ACC112 (cell line): ENCODE data around the gene KLF13.
A peak's percentile ranks its signal among the peaks of the same experiment; 100 is the strongest.
"Not testable (repeated sequence)": the region's sequence is repeated elsewhere in the genome, so short reads cannot be mapped to it uniquely, and the experiment has no call there.

Source experiments
- H2AFZ ChIP-seq: fragments of 200-600 bp; sonication (generic); one replicate; pipeline ENCODE4 v1.6.0; 2017; ENCODE audit warnings: antibody characterized with exemption, low read length; ENCODE audit not compliant: unreplicated experiment
- H3K27ac ChIP-seq: fragments of 200-600 bp; sonication (generic); 2 replicates; pipeline ENCODE4 v1.5.1; 2014; ENCODE audit warnings: low read depth, mild to moderate bottlenecking, antibody characterized with exemption, low read length, moderate library complexity
- H3K27me3 ChIP-seq: fragments of 200-600 bp; sonication (generic); 2 replicates; pipeline ENCODE4 v1.6.1; 2014; ENCODE audit warnings: mild to moderate bottlenecking, antibody characterized with exemption, low read length, moderate library complexity, mixed read lengths; ENCODE audit not compliant: insufficient read depth
- H3K36me3 ChIP-seq: fragments of 200-600 bp; sonication (generic); 2 replicates; pipeline ENCODE4 v1.6.1; 2016; ENCODE audit warnings: mild to moderate bottlenecking, antibody characterized with exemption, low read length, moderate library complexity, mixed read lengths; ENCODE audit not compliant: insufficient read depth
- H3K4me1 ChIP-seq: fragments of 200-600 bp; sonication (generic); one replicate; pipeline ENCODE4 v1.6.1; 2016; ENCODE audit warnings: low read length, mixed read lengths; ENCODE audit not compliant: insufficient read depth, unreplicated experiment, control insufficient read depth
- H3K4me3 ChIP-seq: fragments of 200-600 bp; sonication (generic); 2 replicates; pipeline ENCODE4 v1.5.1; 2014; ENCODE audit warnings: mild to moderate bottlenecking, low read depth, low read length
- H3K79me2 ChIP-seq: fragments of 200-600 bp; sonication (generic); one replicate; pipeline ENCODE4 v1.6.0; 2016; ENCODE audit warnings: low read length; ENCODE audit not compliant: control insufficient read depth, unreplicated experiment, insufficient read depth

Gene KLF13

GRCh38 chr15:31349233-31350141, 22.9 kb downstream of the KLF13 start:
- H3K4me3 ChIP-seq, result no peak overlapping the region
- no peaks in the 10 kb centered on the region for H3K36me3 ChIP-seq
- H3K27me3 ChIP-seq, result no peaks in the 10 kb centered on the region
- H2AFZ ChIP-seq, result no peak overlapping the region
- no peak overlapping the region for H3K27ac ChIP-seq
- H3K4me1 ChIP-seq, result peaks cover 33% of the 10 kb centered on the region
- peaks cover 67% of the 10 kb centered on the region for H3K79me2 ChIP-seq

- H3K4me3 ChIP-seq, result no peak overlapping the region
- H3K36me3 ChIP-seq, result no peaks in the 10 kb centered on the region
- no peaks in the 10 kb centered on the region for H3K27me3 ChIP-seq
- no peak overlapping the region for H2AFZ ChIP-seq
- H3K4me1 ChIP-seq, result peaks cover 28% of the 10 kb centered on the region
- peaks cover 66% of the 10 kb centered on the region for H3K79me2 ChIP-seq
- no peak overlapping the region for H3K27ac ChIP-seq
Observed at GRCh38 chr15:31350771-31351170, 24.1 kb downstream of the KLF13 start.

DNA sequence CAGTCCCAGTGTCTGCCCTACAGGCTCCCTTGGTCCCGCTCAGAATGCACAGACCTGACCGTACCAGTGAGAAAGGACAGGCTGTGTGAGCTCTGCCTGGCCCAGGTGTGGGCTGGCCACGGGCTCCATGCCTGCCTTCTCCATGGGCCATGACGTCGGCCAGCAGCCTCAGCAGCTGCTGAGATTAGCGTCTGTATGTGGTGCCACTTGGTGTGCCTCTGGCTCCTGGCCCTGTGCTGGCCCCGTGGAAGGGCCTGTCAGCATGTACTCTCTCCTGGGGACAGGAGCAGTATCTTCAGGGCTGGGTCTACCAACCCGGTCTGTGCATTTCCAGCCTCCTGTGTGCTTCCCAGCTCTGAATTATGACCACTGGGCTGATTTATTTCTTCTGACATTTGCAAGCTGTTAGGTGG, 25.7 kb downstream of the KLF13 start:
- peaks cover 28% of the 10 kb centered on the region for H3K4me1 ChIP-seq
- H3K27ac ChIP-seq, result peak overlapping the region; percentile 91
- H2AFZ ChIP-seq, result no peak overlapping the region
- peaks cover 74% of the 10 kb centered on the region for H3K79me2 ChIP-seq
- H3K36me3 ChIP-seq, result no peaks in the 10 kb centered on the region
- no peaks in the 10 kb centered on the region for H3K27me3 ChIP-seq
- no peak overlapping the region for H3K4me3 ChIP-seq

GRCh38 chr15:31352911-31353811, 26.5 kb downstream of the KLF13 start:
- Histone ChIP-seq H3K27me3 (no peaks in the 10 kb centered on the region), H3K4me1 (peaks cover 31% of the 10 kb centered on the region), H3K27ac (peak overlapping the region; percentile 91), H3K4me3 (peak overlapping the region; percentile 54), H3K79me2 (peaks cover 82% of the 10 kb centered on the region), H3K36me3 (no peaks in the 10 kb centered on the region), H2AFZ (no peak overlapping the region)

DNA sequence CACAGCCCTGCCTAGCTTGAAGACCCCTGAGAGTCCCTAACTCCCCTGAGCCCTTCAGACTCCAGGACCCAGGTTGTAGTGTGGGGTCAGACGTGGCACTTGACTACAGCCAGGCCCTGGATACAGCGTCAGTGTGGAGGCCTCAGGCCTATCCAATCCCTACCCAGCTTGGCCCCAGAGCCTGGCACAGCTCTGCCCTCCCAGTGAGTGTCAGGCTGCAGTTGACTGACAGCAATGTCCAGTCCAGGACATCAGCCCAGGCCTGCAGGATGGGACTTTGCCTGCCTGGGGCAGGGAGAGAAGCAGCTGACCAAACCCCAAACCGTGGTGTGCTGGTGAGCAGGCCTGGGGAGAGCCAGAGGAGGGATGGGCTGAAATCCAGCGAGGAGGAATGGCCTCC, 27.3 kb downstream of the KLF13 start:
- no peaks in the 10 kb centered on the region for H3K36me3 ChIP-seq
- H3K4me3 ChIP-seq, result peak overlapping the region; percentile 54; the same call in 1 of the 2 replicates
- peak overlapping the region; percentile 91 for H3K27ac ChIP-seq

DNA sequence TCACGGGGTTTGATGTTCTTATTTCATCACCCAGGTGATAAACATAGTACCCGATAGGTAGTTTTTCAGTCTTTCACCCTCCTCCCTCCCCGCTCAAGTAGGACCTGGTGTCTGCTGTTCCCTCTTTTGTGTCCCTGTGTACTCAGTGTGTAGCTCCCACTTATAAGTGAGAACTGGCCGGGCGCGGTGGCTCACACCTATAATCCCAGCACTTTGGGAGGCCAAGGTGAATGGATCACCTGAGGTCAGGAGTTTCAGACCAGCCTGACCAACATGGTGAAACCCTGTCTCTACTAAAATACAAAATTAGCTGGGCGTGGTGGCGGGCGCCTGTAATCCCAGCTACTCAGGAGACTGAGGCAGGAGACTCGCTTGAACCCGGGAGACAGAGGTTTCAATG, 29.5 kb downstream of the KLF13 start:
- H3K36me3 ChIP-seq, H3K4me3 ChIP-seq, H3K27ac ChIP-seq, H2AFZ ChIP-seq, H3K27me3 ChIP-seq: not testable (repeated sequence)
- Histone ChIP-seq H3K4me1 (peaks cover 37% of the 10 kb centered on the region), H3K79me2 (peaks cover 91% of the 10 kb centered on the region)

More for the DNA sequence above, 27.3 kb downstream of the KLF13 start:
- no peaks in the 10 kb centered on the region for H3K27me3 ChIP-seq
- peaks cover 32% of the 10 kb centered on the region for H3K4me1 ChIP-seq
- H2AFZ ChIP-seq, result no peak overlapping the region
- peaks cover 85% of the 10 kb centered on the region for H3K79me2 ChIP-seq

GRCh38 chr15:31357148-31357547, 30.5 kb downstream of the KLF13 start:
- Histone ChIP-seq H3K27me3 (no peaks in the 10 kb centered on the region), H3K36me3 (no peaks in the 10 kb centered on the region), H3K79me2 (peaks cover 89% of the 10 kb centered on the region), H2AFZ (no peak overlapping the region), H3K4me3 (no peak overlapping the region), H3K27ac (no peak overlapping the region), H3K4me1 (peaks cover 40% of the 10 kb centered on the region)

- Histone ChIP-seq H3K4me3 (no peak overlapping the region), H3K27ac (no peak overlapping the region), H2AFZ (no peak overlapping the region), H3K4me1 (peaks cover 32% of the 10 kb centered on the region), H3K27me3 (no peaks in the 10 kb centered on the region), H3K79me2 (peaks cover 89% of the 10 kb centered on the region), H3K36me3 (no peaks in the 10 kb centered on the region)
Observed at GRCh38 chr15:31358163-31358562, 31.5 kb downstream of the KLF13 start.

DNA sequence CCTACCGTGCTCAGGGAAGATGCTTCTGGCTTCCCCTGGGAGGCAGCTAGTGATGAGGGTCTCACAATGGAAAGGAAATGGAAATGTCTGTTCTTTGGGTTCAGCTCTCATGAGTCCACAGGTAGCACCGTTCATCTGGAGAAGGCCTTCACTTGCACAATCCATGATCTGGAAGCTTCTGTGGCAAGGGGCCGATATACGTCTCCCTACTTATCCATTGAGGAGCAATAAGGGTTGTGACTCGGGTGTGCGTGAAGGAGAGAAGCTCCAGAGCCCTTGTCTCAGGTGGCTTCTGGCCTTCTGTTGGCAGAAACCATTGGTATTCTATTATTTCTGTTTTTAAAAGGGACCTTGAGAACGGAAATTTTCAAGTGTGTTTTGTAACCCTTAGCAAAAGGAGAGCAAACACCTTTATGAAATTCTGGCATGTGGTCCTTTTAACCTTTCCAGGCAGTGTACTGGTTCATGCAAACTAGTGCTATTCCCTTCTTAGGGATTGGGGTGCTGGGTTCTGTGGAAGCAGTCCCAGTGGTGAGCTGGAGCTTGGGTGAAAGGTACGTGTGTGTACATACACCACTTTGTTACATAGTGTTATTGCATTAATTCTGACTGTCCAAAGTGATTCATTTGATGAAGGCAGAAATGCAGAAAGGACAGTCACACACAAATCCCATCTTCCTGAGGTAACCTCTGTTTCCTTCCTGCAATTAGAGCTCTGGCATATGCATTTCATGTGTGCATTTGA, 32.5 kb downstream of the KLF13 start:
- Histone ChIP-seq H3K79me2 (peaks cover 85% of the 10 kb centered on the region), H3K4me3 (no peak overlapping the region), H3K36me3 (no peaks in the 10 kb centered on the region), H3K27ac (no peak overlapping the region), H3K4me1 (peaks cover 22% of the 10 kb centered on the region), H2AFZ (no peak overlapping the region), H3K27me3 (no peaks in the 10 kb centered on the region)

- H3K27me3 ChIP-seq, result no peaks in the 10 kb centered on the region
- H2AFZ ChIP-seq, result no peak overlapping the region
- peaks cover 26% of the 10 kb centered on the region for H3K4me1 ChIP-seq
- no peak overlapping the region for H3K4me3 ChIP-seq
- no peak overlapping the region for H3K27ac ChIP-seq
- no peaks in the 10 kb centered on the region for H3K36me3 ChIP-seq
- H3K79me2 ChIP-seq, result peaks cover 87% of the 10 kb centered on the region
Observed at GRCh38 chr15:31359702-31360111, 33.1 kb downstream of the KLF13 start.
